RWPE2 (cell line): ENCODE data around the gene CCT8.

ENCODE experiments used
- ATAC-seq: fragments of 200-7000 bp; cut with Tn5 transposase; 3 replicates; pipeline ENCODE4 v1.9.1; 2021; ENCODE audit warnings: low read depth
- DNase-seq: peaks from one replicate; pipeline ENCODE4 v3.0.0-alpha.2; 2020; ENCODE audit warnings: low spot score
- H3K27ac ChIP-seq: fragments of 450-650 bp; 2 replicates; pipeline ENCODE4 v1.5.1; 2017; ENCODE audit warnings: mild to moderate bottlenecking; ENCODE audit not compliant: poor library complexity, severe bottlenecking
- H3K27me3 ChIP-seq: fragments of 250-450 bp; sonication (Bioruptor Pico); 2 replicates; pipeline ENCODE4 v1.5.1; 2021; ENCODE audit warnings: mild to moderate bottlenecking, moderate library complexity; ENCODE audit not compliant: insufficient read depth, poor library complexity, severe bottlenecking
- H3K36me3 ChIP-seq: fragments of 250-450 bp; sonication (Bioruptor Pico); 2 replicates; pipeline ENCODE4 v1.5.1; 2020; ENCODE audit warnings: low read depth, mild to moderate bottlenecking, moderate library complexity
- H3K4me1 ChIP-seq: fragments of 250-450 bp; sonication (Bioruptor Pico); 2 replicates; pipeline ENCODE4 v1.5.1; 2021; ENCODE audit warnings: mild to moderate bottlenecking, moderate library complexity; ENCODE audit not compliant: insufficient read depth, poor library complexity, severe bottlenecking
- H3K4me3 ChIP-seq: fragments of 250-450 bp; sonication (Bioruptor Pico); 2 replicates; pipeline ENCODE4 v1.5.1; 2021; ENCODE audit warnings: mild to moderate bottlenecking, moderate library complexity; ENCODE audit not compliant: severe bottlenecking
- H3K9me3 ChIP-seq: fragments of 250-450 bp; sonication (Bioruptor Pico); 2 replicates; pipeline ENCODE4 v1.5.1; 2021; ENCODE audit warnings: mild to moderate bottlenecking, moderate library complexity; ENCODE audit not compliant: severe bottlenecking
- CTCF ChIP-seq: fragments of 450-650 bp; IDR thresholded peaks from one replicate; pipeline ENCODE4 v1.5.1; 2017; ENCODE audit warnings: mild to moderate bottlenecking, moderate library complexity; ENCODE audit not compliant: poor library complexity, severe bottlenecking

The CCT8 gene

GRCh38 chr21:29008367-29008766, 65.1 kb downstream of the CCT8 start:
- DNase-seq = no peak

GRCh38 chr21:29007810-29008209, 65.6 kb downstream of the CCT8 start:
- peaks cover 42% of the 10 kb centered on the region for H3K36me3 ChIP-seq
- no peaks in the 10 kb centered on the region for H3K27me3 ChIP-seq
- H3K4me1 ChIP-seq = no peaks in the 10 kb centered on the region
- DNase-seq (no peak), ATAC-seq (no peak)
- no peak for TF ChIP-seq CTCF
- H3K9me3 ChIP-seq = no peaks in the 10 kb centered on the region
- no peak overlapping the region for H3K4me3 ChIP-seq
- H3K27ac ChIP-seq = no peak overlapping the region

More at GRCh38 chr21:29008367-29008766, 65.1 kb downstream of the CCT8 start:
- no peak for ATAC-seq
- Histone ChIP-seq H3K9me3 (no peaks in the 10 kb centered on the region), H3K36me3 (peaks cover 42% of the 10 kb centered on the region), H3K4me3 (no peak overlapping the region), H3K27ac (no peak overlapping the region), H3K27me3 (no peaks in the 10 kb centered on the region), H3K4me1 (no peaks in the 10 kb centered on the region)
- no peak for TF ChIP-seq CTCF

- H3K9me3 ChIP-seq = no peaks in the 10 kb centered on the region
- no peak overlapping the region for H3K4me3 ChIP-seq
- H3K36me3 ChIP-seq = peaks cover 42% of the 10 kb centered on the region
- TF ChIP-seq CTCF = no peak
- H3K27me3 ChIP-seq = no peaks in the 10 kb centered on the region
- ATAC-seq (no peak), DNase-seq (no peak)
- no peaks in the 10 kb centered on the region for H3K4me1 ChIP-seq
- no peak overlapping the region for H3K27ac ChIP-seq
Measured at GRCh38 chr21:29007135-29007534, 66.3 kb downstream of the CCT8 start.
